K562 (cell line): ENCODE measurements around the gene C4A.
"Not testable (repeated sequence)": the region's sequence is repeated elsewhere in the genome, so short reads cannot be mapped to it uniquely, and the experiment has no call there.

ENCODE experiments used
- CTCF ChIP-seq, 3 experiments: IDR thresholded peaks in 2 of 3; conservative IDR thresholded peaks in 1 of 3; 2 replicates each; pipeline ENCODE4 v1.5.1; 2011 to 2012; ENCODE audit warnings: low read length in 3 of 3, mild to moderate bottlenecking in 3 of 3, control low read depth in 2 of 3, improper control_type of control experiment in 1 of 3, inconsistent platforms in 1 of 3, low read depth in 1 of 3, mixed read lengths in 1 of 3, moderate library complexity in 1 of 3; ENCODE audit not compliant: insufficient read depth in 2 of 3
- FOXM1 ChIP-seq, 2 experiments: fragments of 450-650 bp in 1 of 2; sonication (generic) in 1 of 2; formaldehyde crosslinking in 1 of 2; IDR thresholded peaks; 2 replicates each; pipeline versions ENCODE4 v1.6.1 to v1.9.0; 2017 to 2022; ENCODE audit warnings: low read depth in 2 of 2, mild to moderate bottlenecking in 2 of 2, missing genetic modification reagents in 1 of 2, moderate library complexity in 1 of 2
- ZBTB43 ChIP-seq: sonication (generic); formaldehyde crosslinking; IDR thresholded peaks from 2 replicates; pipeline ENCODE4 v1.8.0; 2023; ENCODE audit warnings: mild to moderate bottlenecking, missing genetic modification reagents

GRCh38 chr6:31932137-31932536 is 49.7 kb upstream of the C4A start:
- not testable (repeated sequence) for TF ChIP-seq ZBTB43 (CRISPR knock-in tag); CTCF (IDR thresholded peaks at IDR 0.05 in 2 of 3, conservative IDR thresholded peaks at IDR 0.05 in 1 of 3; ENCODE audit: insufficient read depth in 2 of 3, low read depth in 1 of 3, low read length in 3 of 3); FOXM1 (IDR thresholded peaks at IDR 0.05; ENCODE audit: low read depth); FOXM1 (CRISPR knock-in tag; IDR thresholded peaks at IDR 0.05; ENCODE audit: low read depth)
